Breast epithelium (tissue), 3 donors: Measurements from ENCODE around the gene GOLIM4.

Experiments used
- CTCF ChIP-seq, 3 donors: fragments of 450-650 bp; IDR thresholded peaks; one replicate each; pipeline ENCODE4 v1.5.1; 2016 to 2017; ENCODE audit warnings: antibody characterized with exemption in 3 of 3, mild to moderate bottlenecking in 3 of 3, moderate library complexity in 3 of 3
- POLR2A ChIP-seq: fragments of 450-650 bp; IDR thresholded peaks from one replicate; pipeline ENCODE4 v1.6.1; 2016; ENCODE audit warnings: antibody characterized with exemption, mild to moderate bottlenecking, moderate library complexity

- TF ChIP-seq CTCF (IDR thresholded peaks at IDR 0.05) (no peak), POLR2A (no peak)
These were observed 25.7 kb upstream of the GOLIM4 start for GRCh38 chr3:168121184-168122017.
